Astrocyte (in vitro differentiated cells and primary cell): ENCODE measurements around the gene EVL. TPM values are rescaled to one million over a fixed set of nuclear protein-coding genes. Genes with fewer than 3 reads are reported as not detected.
A peak's percentile ranks its signal among the peaks of the same experiment; 100 is the strongest.

Source experiments
- DNase-seq: peaks from one replicate; pipeline ENCODE4 v3.0.0-alpha.2; 2010; ENCODE audit warnings: low read depth
- FAIRE-seq: peaks from 2 replicates; lab custom pipeline; 2011; peaks lifted over from hg19 to GRCh38; lab: Jason Lieb, UNC
- H2AFZ ChIP-seq: 2 replicates; pipeline ENCODE4 v1.6.0; 2012; ENCODE audit warnings: low read depth, low read length, inconsistent platforms
- H3K27ac ChIP-seq: 2 replicates; pipeline ENCODE4 v1.5.1; 2011; ENCODE audit warnings: low read depth, low read length, inconsistent platforms
- H3K27me3 ChIP-seq: 2 replicates; pipeline ENCODE4 v1.6.0; 2011; ENCODE audit warnings: low read length, inconsistent platforms; ENCODE audit not compliant: insufficient read depth
- H3K36me3 ChIP-seq: 2 replicates; pipeline ENCODE4 v1.5.1; 2011; ENCODE audit warnings: low read length, inconsistent platforms; ENCODE audit not compliant: insufficient read depth
- H3K4me1 ChIP-seq: 2 replicates; pipeline ENCODE4 v1.5.1; 2011; ENCODE audit warnings: low read length, inconsistent platforms; ENCODE audit not compliant: insufficient read depth
- H3K4me2 ChIP-seq: 2 replicates; pipeline ENCODE4 v1.6.0; 2012; ENCODE audit warnings: low read length, inconsistent platforms
- H3K4me3 ChIP-seq: 2 replicates; pipeline ENCODE4 v1.5.1; 2011; ENCODE audit warnings: low read depth, mild to moderate bottlenecking, low read length, inconsistent platforms; ENCODE audit not compliant: insufficient read depth
- H3K79me2 ChIP-seq: 2 replicates; pipeline ENCODE4 v1.6.0; 2012; ENCODE audit warnings: mild to moderate bottlenecking, low read length, inconsistent platforms; ENCODE audit not compliant: insufficient read depth
- H3K9ac ChIP-seq: 2 replicates; pipeline ENCODE4 v1.6.0; 2012; ENCODE audit warnings: mild to moderate bottlenecking, low read length, inconsistent platforms
- H3K9me3 ChIP-seq: 2 replicates; pipeline ENCODE4 v1.5.1; 2012; ENCODE audit warnings: low read depth, mild to moderate bottlenecking, low read length, inconsistent platforms; ENCODE audit not compliant: insufficient read depth
- H4K20me1 ChIP-seq: 2 replicates; pipeline ENCODE4 v1.6.0; 2012; ENCODE audit warnings: low read length, inconsistent platforms; ENCODE audit not compliant: insufficient read depth
- H3K27ac Mint-ChIP-seq: one replicate; pipeline ENCODE4 v1.8.0; 2021; ENCODE audit warnings: mild to moderate bottlenecking, mixed read lengths; ENCODE audit not compliant: unreplicated experiment
- H3K27me3 Mint-ChIP-seq: one replicate; pipeline ENCODE4 v1.8.0; 2021; ENCODE audit warnings: low read depth, mixed read lengths; ENCODE audit not compliant: unreplicated experiment
- H3K36me3 Mint-ChIP-seq: one replicate; pipeline ENCODE4 v1.8.0; 2021; ENCODE audit warnings: low read depth, mixed read lengths; ENCODE audit not compliant: unreplicated experiment
- H3K4me1 Mint-ChIP-seq: one replicate; pipeline ENCODE4 v1.8.0; 2021; ENCODE audit warnings: low read depth, mixed read lengths; ENCODE audit not compliant: unreplicated experiment
- H3K4me3 Mint-ChIP-seq: one replicate; pipeline ENCODE4 v1.8.0; 2021; ENCODE audit warnings: mild to moderate bottlenecking, moderate library complexity, mixed read lengths; ENCODE audit not compliant: unreplicated experiment
- H3K9me3 Mint-ChIP-seq: one replicate; pipeline ENCODE4 v1.8.0; 2021; ENCODE audit warnings: mild to moderate bottlenecking, mixed read lengths; ENCODE audit not compliant: unreplicated experiment
- CTCF ChIP-seq: IDR thresholded peaks from 2 replicates; pipeline ENCODE4 v1.5.1; 2011; ENCODE audit warnings: low read depth, mild to moderate bottlenecking, inconsistent platforms, low read length, moderate library complexity; ENCODE audit not compliant: insufficient read depth
- EZH2 ChIP-seq: IDR thresholded peaks from 2 replicates; pipeline ENCODE4 v1.6.1; 2012; ENCODE audit warnings: mild to moderate bottlenecking, low read length, inconsistent platforms; ENCODE audit not compliant: insufficient read depth
- total RNA-seq: library from RNA; stranded (reverse); gene quantifications from 2 replicates; pipeline ENCODE4 v1.2.1, GENCODE V29; 2021

EVL gene
- total RNA-seq, 1 donor from 2014 or later: 48.9 TPM

GRCh38 chr14:100041271-100041670 lies 24.0 kb upstream of the EVL start:
- Histone ChIP-seq H3K27ac (no peak overlapping the region), H3K36me3 (no peaks in the 10 kb centered on the region), H3K4me1 (peaks cover 11% of the 10 kb centered on the region), H3K27me3 (no peaks in the 10 kb centered on the region), H3K9me3 (no peaks in the 10 kb centered on the region), H4K20me1 (peaks cover 61% of the 10 kb centered on the region), H3K79me2 (peaks cover 46% of the 10 kb centered on the region), H2AFZ (no peak overlapping the region), H3K4me3 (no peak overlapping the region), H3K4me2 (no peak overlapping the region), H3K9ac (no peak overlapping the region)
- FAIRE-seq (no peak), DNase-seq (no peak)
- Mint-ChIP-seq H3K27me3 (no peaks in the 10 kb centered on the region), H3K4me1 (peaks cover 6% of the 10 kb centered on the region), H3K4me3 (no peak overlapping the region), H3K36me3 (peaks cover under 1% of the 10 kb centered on the region), H3K27ac (no peak overlapping the region), H3K9me3 (no peaks in the 10 kb centered on the region)
- TF ChIP-seq CTCF (no peak), EZH2 (no peak)

GRCh38 chr14:100042286-100042685 lies 22.9 kb upstream of the EVL start:
- Histone ChIP-seq H3K4me3 (no peak overlapping the region), H3K27ac (no peak overlapping the region), H2AFZ (no peak overlapping the region), H3K4me2 (no peak overlapping the region), H3K9me3 (no peaks in the 10 kb centered on the region), H4K20me1 (peaks cover 57% of the 10 kb centered on the region), H3K27me3 (no peaks in the 10 kb centered on the region), H3K4me1 (peaks cover 11% of the 10 kb centered on the region), H3K79me2 (peaks cover 42% of the 10 kb centered on the region), H3K36me3 (no peaks in the 10 kb centered on the region), H3K9ac (no peak overlapping the region)
- Mint-ChIP-seq H3K9me3 (no peaks in the 10 kb centered on the region), H3K4me3 (no peak overlapping the region), H3K27ac (no peak overlapping the region), H3K4me1 (peaks cover 6% of the 10 kb centered on the region), H3K36me3 (no peaks in the 10 kb centered on the region), H3K27me3 (no peaks in the 10 kb centered on the region)
- DNase-seq: no peak
- FAIRE-seq: no peak
- TF ChIP-seq EZH2 (no peak), CTCF (no peak)

- Histone ChIP-seq H3K79me2 (peaks cover 34% of the 10 kb centered on the region), H3K36me3 (no peaks in the 10 kb centered on the region), H3K4me3 (no peak overlapping the region), H3K4me1 (peaks cover 11% of the 10 kb centered on the region), H3K27ac (peak overlapping the region; percentile 1), H3K9ac (no peak overlapping the region), H3K27me3 (no peaks in the 10 kb centered on the region), H4K20me1 (peaks cover 58% of the 10 kb centered on the region), H3K9me3 (no peaks in the 10 kb centered on the region), H2AFZ (no peak overlapping the region), H3K4me2 (peak overlapping the region; percentile 7)
- Mint-ChIP-seq H3K36me3 (no peaks in the 10 kb centered on the region), H3K9me3 (no peaks in the 10 kb centered on the region), H3K27me3 (no peaks in the 10 kb centered on the region), H3K4me3 (no peak overlapping the region), H3K4me1 (peaks cover 17% of the 10 kb centered on the region), H3K27ac (no peak overlapping the region)
- DNase-seq (peak; percentile 44), FAIRE-seq (no peak)
- TF ChIP-seq CTCF: no peak
- TF ChIP-seq EZH2: no peak
Measured at GRCh38 chr14:100045642-100046344, 19.4 kb upstream of the EVL start.
